A673 (cell line): ENCODE measurements around the gene MMP1.

ENCODE experiments used
- EZH2 ChIP-seq: fragments of 200-600 bp; sonication (generic); IDR thresholded peaks from 2 replicates; pipeline ENCODE4 v1.6.1; 2017; ENCODE audit warnings: borderline replicate concordance, low read depth, mild to moderate bottlenecking, mixed read lengths, antibody characterized with exemption, low read length; ENCODE audit not compliant: poor library complexity, severe bottlenecking
- TF ChIP-seq, protein P1 (sequence below): fragments of 300-800, 200-600 bp; sonication (generic); conservative IDR thresholded peaks from 2 replicates; pipeline ENCODE4 v1.5.1; 2017; ENCODE audit warnings: low read depth, mild to moderate bottlenecking, antibody characterized with exemption, low read length, moderate library complexity, mixed read lengths

DNA sequence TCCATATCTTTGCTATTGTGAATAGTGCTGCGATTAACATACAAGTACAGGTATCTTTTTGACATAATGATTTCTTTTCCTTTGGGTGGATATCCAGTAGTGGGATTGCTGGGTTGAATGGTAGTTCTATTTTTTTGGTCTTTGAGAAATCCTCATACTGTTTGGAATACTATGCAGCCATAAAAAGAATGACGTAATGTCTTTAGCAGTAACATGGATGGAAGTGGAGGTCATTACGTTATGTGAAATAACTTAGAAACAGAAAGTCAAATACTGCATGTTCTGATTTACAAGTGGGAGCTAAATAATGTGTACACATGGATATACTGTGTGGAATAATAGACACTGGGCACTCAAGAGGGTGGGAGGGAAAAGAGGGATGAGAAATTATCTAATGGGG, 13.6 kb downstream of the MMP1 start:
- TF ChIP-seq, protein P1, sequence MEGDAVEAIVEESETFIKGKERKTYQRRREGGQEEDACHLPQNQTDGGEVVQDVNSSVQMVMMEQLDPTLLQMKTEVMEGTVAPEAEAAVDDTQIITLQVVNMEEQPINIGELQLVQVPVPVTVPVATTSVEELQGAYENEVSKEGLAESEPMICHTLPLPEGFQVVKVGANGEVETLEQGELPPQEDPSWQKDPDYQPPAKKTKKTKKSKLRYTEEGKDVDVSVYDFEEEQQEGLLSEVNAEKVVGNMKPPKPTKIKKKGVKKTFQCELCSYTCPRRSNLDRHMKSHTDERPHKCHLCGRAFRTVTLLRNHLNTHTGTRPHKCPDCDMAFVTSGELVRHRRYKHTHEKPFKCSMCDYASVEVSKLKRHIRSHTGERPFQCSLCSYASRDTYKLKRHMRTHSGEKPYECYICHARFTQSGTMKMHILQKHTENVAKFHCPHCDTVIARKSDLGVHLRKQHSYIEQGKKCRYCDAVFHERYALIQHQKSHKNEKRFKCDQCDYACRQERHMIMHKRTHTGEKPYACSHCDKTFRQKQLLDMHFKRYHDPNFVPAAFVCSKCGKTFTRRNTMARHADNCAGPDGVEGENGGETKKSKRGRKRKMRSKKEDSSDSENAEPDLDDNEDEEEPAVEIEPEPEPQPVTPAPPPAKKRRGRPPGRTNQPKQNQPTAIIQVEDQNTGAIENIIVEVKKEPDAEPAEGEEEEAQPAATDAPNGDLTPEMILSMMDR = no peak
- TF ChIP-seq EZH2 = no peak
